HL-60/S4 (cell line): Measurements from ENCODE around the gene ABCB4.
"Not testable (repeated sequence)": the region's sequence is repeated elsewhere in the genome, so short reads cannot be mapped to it uniquely, and the experiment has no call there.

Source experiments
- in situ Hi-C: fragments of 300-500 bp; cut with MboI; formaldehyde crosslinking; loops from 2 replicates; pipeline ENCODE4 v1.14.3; 2022; ENCODE audit warnings: low sequenced_read_pairs

ABCB4 gene

GRCh38 chr7:87479951-87480350, 4.5 kb upstream of the ABCB4 start:
- in situ Hi-C loops: no loop called here

GRCh38 chr7:87476179-87476557, 688 bp upstream of the ABCB4 start:
- in situ Hi-C loops: no loop called here

- in situ Hi-C loops: no loop called here
Observed at GRCh38 chr7:87474533-87475358, 734 bp downstream of the ABCB4 start.

GRCh38 chr7:87473986-87474385, 1.5 kb downstream of the ABCB4 start:
- in situ Hi-C loops: no loop called here

GRCh38 chr7:87473192-87473591, 2.3 kb downstream of the ABCB4 start:
- in situ Hi-C loops: no loop called here

GRCh38 chr7:87471473-87471872, 4.0 kb downstream of the ABCB4 start:
- in situ Hi-C loops: no loop called here

- in situ Hi-C loops: not testable (repeated sequence)
Observed at GRCh38 chr7:87469204-87469603, 6.3 kb downstream of the ABCB4 start.

GRCh38 chr7:87465534-87465880, 10.0 kb downstream of the ABCB4 start:
- in situ Hi-C loops: not testable (repeated sequence)

GRCh38 chr7:87464830-87465533, 10.5 kb downstream of the ABCB4 start:
- in situ Hi-C loops: not testable (repeated sequence)

GRCh38 chr7:87463982-87464381, 11.5 kb downstream of the ABCB4 start:
- in situ Hi-C loops: no loop called here

- in situ Hi-C loops: not testable (repeated sequence)
Observed at GRCh38 chr7:87460444-87460843, 15.0 kb downstream of the ABCB4 start.

GRCh38 chr7:87459941-87460340, 15.5 kb downstream of the ABCB4 start:
- in situ Hi-C loops: no loop called here

GRCh38 chr7:87458148-87458547, 17.3 kb downstream of the ABCB4 start:
- in situ Hi-C loops: no loop called here

GRCh38 chr7:87456247-87456646, 19.2 kb downstream of the ABCB4 start:
- in situ Hi-C loops: no loop called here

- in situ Hi-C loops: no loop called here
Observed at GRCh38 chr7:87452279-87452678, 23.2 kb downstream of the ABCB4 start.

- in situ Hi-C loops: no loop called here
Observed at GRCh38 chr7:87451187-87451586, 24.3 kb downstream of the ABCB4 start.

- in situ Hi-C loops: no loop called here
Observed at GRCh38 chr7:87450706-87451105, 24.8 kb downstream of the ABCB4 start.

- in situ Hi-C loops: no loop called here
Observed at GRCh38 chr7:87448388-87448787, 27.1 kb downstream of the ABCB4 start.

GRCh38 chr7:87447116-87447635, 28.3 kb downstream of the ABCB4 start:
- in situ Hi-C loops: no loop called here

- in situ Hi-C loops: no loop called here
Observed at GRCh38 chr7:87445897-87446296, 29.6 kb downstream of the ABCB4 start.

GRCh38 chr7:87435546-87435945, 39.9 kb downstream of the ABCB4 start:
- in situ Hi-C loops: no loop called here

GRCh38 chr7:87432536-87432935, 42.9 kb downstream of the ABCB4 start:
- in situ Hi-C loops: no loop called here
